Fibroblast of mammary gland (primary cell): Measurements from ENCODE around the gene CHRNE.
"Not testable (repeated sequence)": the region's sequence is repeated elsewhere in the genome, so short reads cannot be mapped to it uniquely, and the experiment has no call there.

ENCODE experiments used
- DNase-seq: peaks from one replicate; pipeline ENCODE4 v3.0.0-alpha.2; 2010; ENCODE audit warnings: low read depth
- H3K4me3 ChIP-seq: 2 replicates; pipeline ENCODE4 v1.5.1; 2011; ENCODE audit warnings: low read depth, mild to moderate bottlenecking, low read length, moderate library complexity; ENCODE audit not compliant: control insufficient read depth
- TF ChIP-seq, protein P1 (sequence below): conservative IDR thresholded peaks from 2 replicates; pipeline ENCODE4 v1.5.1; 2011; ENCODE audit warnings: low read depth, low read length, inconsistent platforms; ENCODE audit not compliant: control insufficient read depth, insufficient read depth

The CHRNE gene

DNA sequence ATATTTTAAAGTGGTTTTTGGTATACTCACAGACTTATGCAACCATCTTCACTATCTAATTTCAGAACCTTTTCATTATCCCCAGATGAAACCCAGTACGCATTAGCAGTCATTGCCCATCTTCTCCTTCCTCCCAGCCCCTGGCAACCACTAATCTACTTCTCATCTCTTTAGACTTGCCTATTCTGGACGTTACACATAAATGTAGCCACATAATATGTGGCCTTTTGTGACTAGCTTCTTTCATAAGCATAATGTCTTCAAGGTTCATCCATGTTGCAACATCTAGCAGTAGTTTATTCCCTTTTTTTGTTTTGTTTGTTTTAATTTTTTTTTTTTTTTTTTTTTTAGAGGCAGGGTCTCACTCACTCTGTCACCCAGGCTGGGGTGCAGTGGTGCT, 32.0 kb downstream of the CHRNE start:
- no peak for DNase-seq
- TF ChIP-seq, protein P1, sequence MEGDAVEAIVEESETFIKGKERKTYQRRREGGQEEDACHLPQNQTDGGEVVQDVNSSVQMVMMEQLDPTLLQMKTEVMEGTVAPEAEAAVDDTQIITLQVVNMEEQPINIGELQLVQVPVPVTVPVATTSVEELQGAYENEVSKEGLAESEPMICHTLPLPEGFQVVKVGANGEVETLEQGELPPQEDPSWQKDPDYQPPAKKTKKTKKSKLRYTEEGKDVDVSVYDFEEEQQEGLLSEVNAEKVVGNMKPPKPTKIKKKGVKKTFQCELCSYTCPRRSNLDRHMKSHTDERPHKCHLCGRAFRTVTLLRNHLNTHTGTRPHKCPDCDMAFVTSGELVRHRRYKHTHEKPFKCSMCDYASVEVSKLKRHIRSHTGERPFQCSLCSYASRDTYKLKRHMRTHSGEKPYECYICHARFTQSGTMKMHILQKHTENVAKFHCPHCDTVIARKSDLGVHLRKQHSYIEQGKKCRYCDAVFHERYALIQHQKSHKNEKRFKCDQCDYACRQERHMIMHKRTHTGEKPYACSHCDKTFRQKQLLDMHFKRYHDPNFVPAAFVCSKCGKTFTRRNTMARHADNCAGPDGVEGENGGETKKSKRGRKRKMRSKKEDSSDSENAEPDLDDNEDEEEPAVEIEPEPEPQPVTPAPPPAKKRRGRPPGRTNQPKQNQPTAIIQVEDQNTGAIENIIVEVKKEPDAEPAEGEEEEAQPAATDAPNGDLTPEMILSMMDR, result no peak
- no peak overlapping the region for H3K4me3 ChIP-seq

DNA sequence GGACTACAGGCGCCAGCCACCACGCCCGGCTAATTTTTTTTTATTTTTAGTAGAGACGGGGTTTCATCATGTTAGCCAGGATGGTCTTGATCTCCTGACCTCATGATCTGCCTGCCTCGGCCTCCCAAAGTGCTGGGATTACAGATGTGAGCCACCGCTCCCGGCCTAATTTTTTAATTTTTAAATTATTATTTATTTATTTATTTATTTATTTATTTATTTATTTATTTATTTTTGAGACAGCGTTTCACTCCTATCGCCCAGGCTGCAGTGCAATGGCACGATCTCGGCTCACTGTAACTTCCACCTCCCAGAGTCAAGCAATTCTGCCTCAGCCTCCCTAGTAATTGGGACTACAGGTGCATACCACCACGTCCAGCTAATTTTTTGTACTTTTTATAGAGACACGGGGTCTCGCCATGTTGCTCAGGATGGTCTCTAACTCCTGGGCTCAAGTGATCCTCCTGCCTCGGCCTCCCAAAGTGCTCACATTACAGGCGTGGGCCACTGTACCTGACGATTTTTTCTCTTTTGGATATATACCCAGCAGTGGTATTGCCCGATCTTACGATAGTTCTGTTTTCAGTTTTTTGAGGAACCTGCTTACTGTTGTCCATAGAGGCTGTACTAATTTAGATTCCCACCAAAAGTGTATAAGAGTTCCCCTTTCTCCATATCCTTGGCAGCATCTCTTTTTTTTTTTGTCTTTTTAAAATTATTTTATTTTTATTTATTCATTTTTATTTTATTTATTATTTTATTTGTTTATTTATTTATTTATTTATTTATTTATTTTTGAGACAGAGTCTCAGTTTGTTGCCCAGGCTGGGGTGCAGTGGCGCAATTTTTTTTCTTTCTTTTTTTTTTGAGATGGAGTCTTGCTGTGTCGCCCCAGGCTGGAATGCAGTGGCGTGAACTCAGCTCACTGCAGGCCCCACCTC, 33.6 kb downstream of the CHRNE start:
- not testable (repeated sequence) for DNase-seq, H3K4me3 ChIP-seq

DNA sequence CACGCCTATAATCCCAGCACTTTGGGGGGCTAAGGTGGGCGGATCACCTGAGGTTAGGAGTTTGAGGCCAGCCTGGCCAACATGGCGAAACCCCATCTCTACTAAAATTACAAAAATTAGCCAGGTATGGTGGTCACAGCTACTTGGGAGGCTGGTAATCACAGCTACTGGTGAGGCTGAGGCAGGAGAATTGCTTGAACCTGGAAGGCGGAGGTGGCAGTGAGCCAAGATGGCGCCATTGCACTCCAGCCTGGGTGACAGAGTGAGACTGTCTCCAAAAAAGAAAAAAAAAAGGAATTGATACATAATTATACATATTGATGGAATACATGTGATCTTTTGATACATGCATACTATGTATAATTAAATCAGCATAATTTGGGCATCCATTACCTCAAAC, 35.4 kb downstream of the CHRNE start:
- DNase-seq, result not testable (repeated sequence)

DNA sequence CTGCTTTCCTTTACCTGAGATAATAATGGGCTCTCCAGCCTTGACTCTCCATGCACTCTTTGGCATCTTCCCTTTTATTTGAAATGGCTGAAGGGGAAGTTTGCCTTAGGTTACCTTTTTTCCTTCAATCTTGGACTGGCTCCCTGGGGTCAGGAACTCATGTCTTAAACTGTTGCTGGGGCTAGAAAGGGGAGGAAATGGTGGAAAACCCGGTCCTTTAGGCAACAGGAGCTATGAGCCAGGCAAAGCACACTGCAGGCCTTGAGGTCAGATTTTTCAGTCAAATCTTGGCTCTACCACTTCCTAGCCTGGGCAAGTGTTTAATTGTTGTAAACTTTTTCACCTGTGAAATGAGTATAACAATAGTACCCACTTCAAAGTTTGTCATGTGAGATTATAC, 39.6 kb downstream of the CHRNE start:
- no peak for DNase-seq
- no peak overlapping the region for H3K4me3 ChIP-seq
- TF ChIP-seq, protein P1, result no peak

More for the DNA sequence above, 35.4 kb downstream of the CHRNE start:
- H3K4me3 ChIP-seq, result not testable (repeated sequence)

DNA sequence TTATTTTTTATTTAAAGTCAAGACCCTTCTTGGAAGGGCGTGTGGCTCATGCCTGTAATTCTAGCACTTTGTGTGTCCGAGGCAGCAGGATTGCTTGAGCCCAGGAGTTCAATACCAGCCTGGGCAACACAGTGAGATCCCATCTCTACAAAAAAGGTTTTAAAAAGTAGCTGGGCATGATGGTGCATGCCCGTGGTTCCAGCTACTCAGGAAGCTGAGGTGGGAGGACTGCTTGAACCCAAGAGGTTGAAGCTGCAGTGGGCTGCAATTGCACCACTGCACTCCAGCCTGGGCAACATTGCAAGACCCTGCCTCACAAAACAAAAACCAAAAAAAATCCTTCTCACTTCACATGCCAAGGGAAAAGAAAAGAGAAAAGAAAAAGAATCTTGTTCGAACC, 40.2 kb downstream of the CHRNE start:
- TF ChIP-seq, protein P1, result no peak
- no peak overlapping the region for H3K4me3 ChIP-seq
- DNase-seq, result no peak

DNA sequence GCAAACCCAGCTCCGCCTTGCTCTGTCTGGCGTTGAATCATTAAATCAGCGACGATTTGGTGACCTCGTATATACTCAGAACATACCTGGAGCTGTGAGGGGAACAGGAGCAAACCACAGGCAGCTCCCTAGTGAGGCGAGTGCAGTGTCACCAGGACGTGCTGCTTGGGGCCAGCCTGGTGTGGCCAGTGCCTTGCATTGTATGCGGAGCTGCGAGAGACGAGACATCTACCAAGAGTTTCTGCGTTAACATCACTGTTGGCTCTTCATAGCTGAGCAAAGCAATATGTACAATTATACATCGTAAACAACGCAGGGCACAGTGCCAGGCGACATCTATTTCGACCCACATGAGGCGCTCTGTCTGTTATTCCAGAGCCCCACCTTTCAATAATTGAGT, 41.8 kb downstream of the CHRNE start:
- no peak for DNase-seq
- H3K4me3 ChIP-seq, result no peak overlapping the region
- TF ChIP-seq, protein P1, result no peak

DNA sequence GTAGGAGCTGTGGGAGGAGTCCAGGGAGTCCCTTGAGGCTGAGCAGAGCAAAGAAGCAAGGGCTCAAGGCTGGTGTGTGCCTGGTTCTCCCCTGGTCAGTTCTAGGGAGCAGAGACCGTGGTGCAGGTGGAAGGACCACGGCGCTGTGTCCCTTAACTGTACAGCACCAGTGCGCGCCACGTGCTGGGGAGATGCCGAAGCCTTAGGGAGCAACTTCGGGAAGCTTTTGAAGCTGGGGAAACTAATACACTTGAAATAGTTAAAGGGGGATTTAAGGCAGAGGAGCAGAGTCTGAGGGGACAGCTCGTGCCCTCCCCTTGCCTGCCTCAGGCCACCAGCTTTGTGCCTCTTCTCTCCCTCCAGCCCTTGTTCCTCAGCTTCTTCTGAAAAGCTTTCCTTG, 42.2 kb downstream of the CHRNE start:
- H3K4me3 ChIP-seq, result no peak overlapping the region
- TF ChIP-seq, protein P1, result no peak
- no peak for DNase-seq
